Upper lobe of left lung (tissue), 6 donors: ENCODE results near the gene RGSL1. TPM values are rescaled to one million over a fixed set of nuclear protein-coding genes. Genes with fewer than 3 reads are reported as not detected.
"Not testable (repeated sequence)": the region's sequence is repeated elsewhere in the genome, so short reads cannot be mapped to it uniquely, and the experiment has no call there.

ENCODE experiments used
- ATAC-seq, 2 donors: fragments of 200-7000 bp; cut with Tn5 transposase; one replicate each; pipeline ENCODE4 v1.9.1; 2022; ENCODE audit warnings: mild to moderate bottlenecking in 2 of 2, moderate library complexity in 2 of 2; ENCODE audit not compliant: low FRiP score in 2 of 2
- DNase-seq, 2 donors: peaks; one replicate each; pipeline ENCODE4 v3.0.0-alpha.2; 2019 to 2020
- H3K27ac ChIP-seq, 4 donors: fragments of 200-600 bp; sonication (generic); one replicate each; pipeline ENCODE4 v1.5.1; 2016 to 2019
- H3K27me3 ChIP-seq, 4 donors: fragments of 200-600 bp; sonication (generic); one replicate each; pipeline ENCODE4 v1.5.1; 2017 to 2019
- H3K36me3 ChIP-seq, 4 donors: fragments of 200-600 bp; sonication (generic); one replicate each; pipeline ENCODE4 v1.5.1; 2016 to 2019
- H3K4me1 ChIP-seq, 4 donors: fragments of 200-600 bp; sonication (generic); one replicate each; pipeline ENCODE4 v1.5.1; 2018 to 2019
- H3K4me3 ChIP-seq, 4 donors: fragments of 200-600 bp; sonication (generic); one replicate each; pipeline ENCODE4 v1.5.1; 2017 to 2019; ENCODE audit warnings: mild to moderate bottlenecking in 2 of 4, moderate library complexity in 1 of 4
- H3K9me3 ChIP-seq, 4 donors: fragments of 200-600 bp; sonication (generic); one replicate each; pipeline ENCODE4 v1.5.1; 2018 to 2019
- CTCF ChIP-seq, 6 experiments: fragments of 450-650 bp in 4 of 6; fragments of 200-600 bp in 2 of 6; sonication (generic) in 2 of 6; IDR thresholded peaks; one replicate each; pipeline ENCODE4 v1.5.1; 2016 to 2019; ENCODE audit warnings: antibody characterized with exemption in 6 of 6
- EP300 ChIP-seq, 4 donors: sonication (generic); formaldehyde crosslinking; IDR thresholded peaks; one replicate each; pipeline ENCODE4 v1.5.1; 2017; ENCODE audit warnings: antibody characterized with exemption in 4 of 4, control low read depth in 2 of 4
- POLR2A ChIP-seq, 4 donors: fragments of 450-650 bp; IDR thresholded peaks; one replicate each; pipeline ENCODE4 v1.5.1; 2016 to 2017; ENCODE audit warnings: antibody characterized with exemption in 4 of 4, mild to moderate bottlenecking in 2 of 4
- POLR2AphosphoS5 ChIP-seq, 2 donors: sonication (generic); formaldehyde crosslinking; IDR thresholded peaks; one replicate each; pipeline ENCODE4 v1.5.1; 2017; ENCODE audit warnings: antibody characterized with exemption in 2 of 2
- WGBS, 2 donors: methylation state at CpG; one replicate each; pipeline ENCODE4 v1.1.5; 2017 to 2018; 5-methylcytosine and 5-hydroxymethylcytosine counted together
- total RNA-seq, 6 donors: library from RNA; depleted of rRNA in 4 of 6; stranded (reverse); fragments of >200 nt in 4 of 6; gene quantifications; one replicate each; pipeline versions ENCODE4 v1.1.0 to v1.2.1, GENCODE V29; 2016 to 2021
- donor health status: DM: no; HTN: no; CAD: no; lungs with moderate emphysema.
- donor health status: DM: no; HTN: yes; CAD: no; lungs with severe emphysema.

RGSL1 gene
- total RNA-seq, 6 donors from 2014 or later: not detected

- no peaks in the 10 kb centered on the region for H3K27me3 ChIP-seq
- H3K27ac ChIP-seq: no peak overlapping the region
- H3K4me1 ChIP-seq: no peaks in the 10 kb centered on the region
- no peak overlapping the region for H3K4me3 ChIP-seq
- DNase-seq (peak in 1 of 2 donors; percentile 74), ATAC-seq (no peak)
- no peaks in the 10 kb centered on the region for H3K36me3 ChIP-seq
- TF ChIP-seq POLR2A (IDR thresholded peaks at IDR 0.05) (no peak), EP300 (IDR thresholded peaks at IDR 0.05) (no peak), POLR2AphosphoS5 (IDR thresholded peaks at IDR 0.05) (no peak), CTCF (IDR thresholded peaks at IDR 0.05) (no peak)
- H3K9me3 ChIP-seq: no peaks in the 10 kb centered on the region
- 21 to 34% methylated on average over 3 of the region's 3 CpGs for WGBS, 2 donors
These were observed 57.7 kb downstream of the RGSL1 start for GRCh38 chr1:182507685-182508084.

GRCh38 chr1:182515556-182515955, 65.6 kb downstream of the RGSL1 start:
- Histone ChIP-seq H3K9me3 (peaks cover 0 to 8% (median 3%) of the 10 kb centered on the region in 4 donors), H3K27ac (no peak overlapping the region), H3K36me3 (no peaks in the 10 kb centered on the region), H3K4me1 (no peaks in the 10 kb centered on the region), H3K27me3 (no peaks in the 10 kb centered on the region), H3K4me3 (no peak overlapping the region)
- ATAC-seq: no peak
- peak in 1 of 2 donors; percentile 56 for DNase-seq
- TF ChIP-seq POLR2A (IDR thresholded peaks at IDR 0.05) (no peak), CTCF (IDR thresholded peaks at IDR 0.05) (no peak), POLR2AphosphoS5 (IDR thresholded peaks at IDR 0.05) (no peak), EP300 (IDR thresholded peaks at IDR 0.05) (no peak)
- 79 to 80% methylated on average over 16 to 17 of the region's 17 CpGs for WGBS, 2 donors

- Histone ChIP-seq H3K36me3 (no peaks in the 10 kb centered on the region), H3K27ac (no peak overlapping the region), H3K4me1 (no peaks in the 10 kb centered on the region), H3K4me3 (no peak overlapping the region), H3K27me3 (no peaks in the 10 kb centered on the region), H3K9me3 (peaks cover 3 to 17% (median 7%) of the 10 kb centered on the region in 4 donors)
- no peak for DNase-seq
- TF ChIP-seq CTCF (IDR thresholded peaks at IDR 0.05): no peak
- TF ChIP-seq POLR2AphosphoS5 (IDR thresholded peaks at IDR 0.05): no peak
- no peak for TF ChIP-seq POLR2A (IDR thresholded peaks at IDR 0.05)
- TF ChIP-seq EP300 (IDR thresholded peaks at IDR 0.05): no peak
- ATAC-seq: no peak
These were observed 70.8 kb downstream of the RGSL1 start for GRCh38 chr1:182520736-182521135.

- TF ChIP-seq POLR2AphosphoS5 (IDR thresholded peaks at IDR 0.05): no peak
- no peak for TF ChIP-seq POLR2A (IDR thresholded peaks at IDR 0.05)
- no peak for TF ChIP-seq CTCF (IDR thresholded peaks at IDR 0.05)
- no peak for TF ChIP-seq EP300 (IDR thresholded peaks at IDR 0.05)
- H3K36me3 ChIP-seq: no peaks in the 10 kb centered on the region
These were observed 75.4 kb downstream of the RGSL1 start for GRCh38 chr1:182525342-182525741.

GRCh38 chr1:182527680-182528079, 77.7 kb downstream of the RGSL1 start:
- Histone ChIP-seq H3K9me3 (peaks cover 0 to 17% (median 4%) of the 10 kb centered on the region in 4 donors), H3K36me3 (no peaks in the 10 kb centered on the region), H3K4me1 (no peaks in the 10 kb centered on the region), H3K27me3 (no peaks in the 10 kb centered on the region), H3K27ac (no peak overlapping the region), H3K4me3 (no peak overlapping the region)
- no peak for ATAC-seq
- TF ChIP-seq CTCF (IDR thresholded peaks at IDR 0.05) (no peak), POLR2AphosphoS5 (IDR thresholded peaks at IDR 0.05) (no peak), EP300 (IDR thresholded peaks at IDR 0.05) (no peak), POLR2A (IDR thresholded peaks at IDR 0.05) (no peak)
- WGBS, 2 donors: 72 to 87% methylated on average over 2 of the region's 2 CpGs
- no peak for DNase-seq

More at GRCh38 chr1:182525342-182525741, 75.4 kb downstream of the RGSL1 start:
- Histone ChIP-seq H3K27me3 (no peaks in the 10 kb centered on the region), H3K4me3 (no peak overlapping the region), H3K27ac (no peak overlapping the region), H3K4me1 (no peaks in the 10 kb centered on the region), H3K9me3 (peaks cover 0 to 17% (median 4%) of the 10 kb centered on the region in 4 donors)
- DNase-seq (no peak), ATAC-seq (no peak)

GRCh38 chr1:182528206-182528605, 78.3 kb downstream of the RGSL1 start:
- WGBS, 2 donors: 86 to 88% methylated on average over 5 of the region's 5 CpGs
- peaks cover 0 to 17% (median 4%) of the 10 kb centered on the region in 4 donors for H3K9me3 ChIP-seq
- not testable (repeated sequence) for H3K27me3 ChIP-seq, H3K36me3 ChIP-seq, H3K4me3 ChIP-seq, H3K4me1 ChIP-seq, DNase-seq, ATAC-seq, H3K27ac ChIP-seq
